ENCODE results near the gene DCPS.

DNA sequence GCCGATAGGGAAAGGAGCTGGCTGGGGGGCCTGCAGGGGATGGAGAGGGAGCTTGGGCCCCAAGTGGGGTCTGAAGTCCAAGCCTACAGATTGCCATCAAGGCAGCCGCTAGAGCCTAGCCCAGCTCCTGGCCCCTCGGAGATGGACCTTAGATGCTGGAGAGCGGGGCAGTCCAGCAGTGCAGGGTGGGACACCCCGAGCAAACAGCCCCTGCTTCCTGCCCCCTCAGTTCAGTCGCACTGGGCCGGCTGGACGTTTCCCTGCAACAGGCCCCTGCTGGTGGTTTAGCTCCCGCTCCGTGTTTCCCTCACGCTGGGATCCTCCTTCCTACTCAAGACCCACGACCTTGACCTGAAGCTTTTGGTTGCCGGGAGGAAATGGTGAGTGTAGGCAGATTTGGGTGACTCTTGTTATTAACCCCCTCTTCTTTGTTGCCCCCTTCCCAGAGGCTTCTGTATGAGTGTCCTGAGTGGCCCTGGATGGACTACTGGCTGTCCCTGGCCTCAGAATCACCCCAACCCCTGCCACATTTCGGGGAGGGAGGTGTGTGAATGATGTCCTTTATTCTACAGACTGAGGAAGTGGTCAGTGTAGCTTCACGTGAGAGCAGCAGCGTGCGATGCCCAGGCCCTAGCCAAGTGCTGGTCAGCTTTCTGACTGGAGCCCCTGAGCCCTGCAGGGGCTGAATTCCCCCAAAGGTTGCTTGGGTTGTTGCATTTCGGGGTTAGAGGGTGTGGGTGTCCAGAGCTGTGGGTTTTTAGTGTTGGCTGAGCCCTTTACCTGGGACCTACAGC, 54.3 kb downstream of the DCPS start:
- TF ChIP-seq GATA2 (IDR thresholded peaks at IDR 0.05; ENCODE audit: low read depth, low read length) (no peak), GATA3 (IDR thresholded peaks at IDR 0.05; ENCODE audit: low read depth, low read length) (no peak)
